Vagina (tissue), 2 donors: ENCODE data around the gene PXK. TPM values are rescaled to one million over a fixed set of nuclear protein-coding genes. Genes with fewer than 3 reads are reported as not detected.

Experiments
- DNase-seq, 2 donors: peaks; one replicate each; pipeline ENCODE4 v3.0.0-alpha.2; 2017; ENCODE audit errors: extremely low spot score in 2 of 2
- H3K27ac ChIP-seq: fragments of 200-600 bp; sonication (generic); one replicate; pipeline ENCODE4 v1.5.1; 2019
- H3K27me3 ChIP-seq: fragments of 200-600 bp; sonication (generic); one replicate; pipeline ENCODE4 v1.5.1; 2019
- H3K36me3 ChIP-seq, 2 donors: fragments of 200-600 bp; sonication (generic); one replicate each; pipeline ENCODE4 v1.5.1; 2017 to 2019
- H3K4me1 ChIP-seq: fragments of 200-600 bp; sonication (generic); one replicate; pipeline ENCODE4 v1.5.1; 2019
- H3K4me3 ChIP-seq, 2 donors: fragments of 200-600 bp; sonication (generic); 1 replicate in 1 of 2; 2 replicates in 1 of 2; pipeline ENCODE4 v1.5.1; 2016 to 2019
- H3K9me3 ChIP-seq: fragments of 200-600 bp; sonication (generic); one replicate; pipeline ENCODE4 v1.5.1; 2019
- POLR2A ChIP-seq, 2 donors: fragments of 450-650 bp; IDR thresholded peaks; one replicate each; pipeline ENCODE4 v1.6.1; 2017; ENCODE audit warnings: antibody characterized with exemption in 2 of 2, mild to moderate bottlenecking in 2 of 2, moderate library complexity in 2 of 2
- POLR2AphosphoS5 ChIP-seq, 2 donors: sonication (generic); formaldehyde crosslinking; IDR thresholded peaks; one replicate each; pipeline ENCODE4 v1.9.0; 2017; ENCODE audit warnings: antibody characterized with exemption in 2 of 2, mild to moderate bottlenecking in 2 of 2, low read depth in 1 of 2; ENCODE audit not compliant: insufficient read depth in 1 of 2
- intact Hi-C: fragments of 100-400 bp; cut with DNase I; formaldehyde crosslinking; loops from one replicate; pipeline ENCODE4 v1.15.1; 2023
- total RNA-seq: library from RNA; depleted of rRNA; stranded (reverse); fragments of >200 nt; gene quantifications from one replicate; pipeline ENCODE4 v1.2.3, GENCODE V29; 2016
- TF ChIP-seq, protein P1 (sequence below), 3 experiments: fragments of 450-650 bp in 2 of 3; fragments of 200-600 bp in 1 of 3; sonication (generic) in 1 of 3; IDR thresholded peaks; one replicate each; pipeline ENCODE4 v1.5.1; 2017 to 2019; ENCODE audit warnings: antibody characterized with exemption in 3 of 3, mild to moderate bottlenecking in 2 of 3, moderate library complexity in 2 of 3

PXK gene
- total RNA-seq, 1 donor from 2014 or later: 59.9 TPM

DNA sequence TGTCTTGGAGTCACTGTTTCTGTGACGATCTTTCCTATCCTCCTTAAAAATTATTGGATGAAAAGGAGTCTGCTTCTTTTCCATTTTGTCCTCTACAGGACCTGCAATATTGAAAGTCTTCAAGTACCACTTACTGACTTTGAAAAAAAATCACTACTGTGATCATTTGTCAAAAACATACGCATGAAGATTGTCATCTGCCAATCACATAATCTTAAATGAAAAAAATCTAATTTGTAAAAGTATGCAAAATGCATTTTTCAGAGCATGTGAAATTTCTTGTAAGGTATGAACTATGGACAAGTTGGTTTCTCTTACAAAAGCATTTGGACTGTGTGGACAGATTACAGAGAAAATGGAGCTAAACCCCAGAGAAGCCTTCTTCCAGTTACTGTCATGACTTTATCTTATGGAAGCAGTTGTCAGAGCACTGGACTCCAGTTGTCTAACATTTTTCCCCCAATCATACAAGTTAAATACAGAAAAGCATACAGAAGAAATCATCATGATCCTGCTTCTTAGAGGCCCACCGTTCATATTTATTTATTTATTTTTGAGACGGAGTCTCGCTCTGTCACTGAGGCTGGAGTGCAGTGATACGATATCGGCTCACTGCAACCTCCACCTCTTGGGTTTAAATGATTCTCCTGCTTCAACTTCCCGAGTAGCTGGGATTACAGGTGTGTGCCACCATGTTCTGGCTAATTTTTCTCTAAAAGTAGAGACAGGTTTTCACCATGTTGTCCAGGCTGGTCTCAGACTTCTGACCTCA, 3.4 kb upstream of the PXK start:
- H3K9me3 ChIP-seq: no peaks in the 10 kb centered on the region
- no peak overlapping the region for H3K4me3 ChIP-seq
- no peaks in the 10 kb centered on the region for H3K36me3 ChIP-seq
- H3K4me1 ChIP-seq: peaks cover 37% of the 10 kb centered on the region
- no peak for DNase-seq
- TF ChIP-seq POLR2AphosphoS5 (IDR thresholded peaks at IDR 0.05; ENCODE audit: insufficient read depth in 1 of 2, low read depth in 1 of 2) (no peak), POLR2A (IDR thresholded peaks at IDR 0.05) (no peak)
- TF ChIP-seq, protein P1, sequence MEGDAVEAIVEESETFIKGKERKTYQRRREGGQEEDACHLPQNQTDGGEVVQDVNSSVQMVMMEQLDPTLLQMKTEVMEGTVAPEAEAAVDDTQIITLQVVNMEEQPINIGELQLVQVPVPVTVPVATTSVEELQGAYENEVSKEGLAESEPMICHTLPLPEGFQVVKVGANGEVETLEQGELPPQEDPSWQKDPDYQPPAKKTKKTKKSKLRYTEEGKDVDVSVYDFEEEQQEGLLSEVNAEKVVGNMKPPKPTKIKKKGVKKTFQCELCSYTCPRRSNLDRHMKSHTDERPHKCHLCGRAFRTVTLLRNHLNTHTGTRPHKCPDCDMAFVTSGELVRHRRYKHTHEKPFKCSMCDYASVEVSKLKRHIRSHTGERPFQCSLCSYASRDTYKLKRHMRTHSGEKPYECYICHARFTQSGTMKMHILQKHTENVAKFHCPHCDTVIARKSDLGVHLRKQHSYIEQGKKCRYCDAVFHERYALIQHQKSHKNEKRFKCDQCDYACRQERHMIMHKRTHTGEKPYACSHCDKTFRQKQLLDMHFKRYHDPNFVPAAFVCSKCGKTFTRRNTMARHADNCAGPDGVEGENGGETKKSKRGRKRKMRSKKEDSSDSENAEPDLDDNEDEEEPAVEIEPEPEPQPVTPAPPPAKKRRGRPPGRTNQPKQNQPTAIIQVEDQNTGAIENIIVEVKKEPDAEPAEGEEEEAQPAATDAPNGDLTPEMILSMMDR (IDR thresholded peaks at IDR 0.05): no peak
- no peaks in the 10 kb centered on the region for H3K27me3 ChIP-seq
- intact Hi-C loops: loop anchor here (10.0 kb wide), 1 partner anchor 205 kb away; the partner anchor contains the start of gene ACOX2
- H3K27ac ChIP-seq: no peak overlapping the region

DNA sequence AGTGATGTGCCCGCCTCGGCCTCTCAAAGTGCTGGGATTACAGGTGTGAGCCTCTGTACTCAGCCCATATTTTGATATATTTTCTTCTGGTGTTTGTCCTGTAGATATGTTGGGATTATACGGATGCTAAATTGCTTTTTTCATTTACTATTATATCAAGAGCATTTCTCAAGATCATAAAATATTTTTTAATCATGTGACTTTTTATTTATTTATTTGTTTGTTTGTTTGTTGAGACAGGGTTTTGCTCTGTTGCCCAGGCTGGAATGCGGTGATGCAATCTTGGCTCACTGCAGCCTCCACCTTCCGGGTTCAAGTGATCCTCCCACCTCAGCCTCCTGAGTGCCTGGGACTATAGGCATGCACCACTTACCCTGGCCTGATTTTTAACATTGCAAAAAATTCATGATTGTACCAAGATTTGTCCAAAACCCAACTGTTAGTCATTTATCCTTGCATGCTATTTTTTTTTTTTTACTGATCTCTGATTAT, 2.7 kb upstream of the PXK start:
- no peak for DNase-seq
- Histone ChIP-seq H3K36me3 (no peaks in the 10 kb centered on the region), H3K4me1 (peaks cover 41% of the 10 kb centered on the region), H3K4me3 (no peak overlapping the region), H3K27ac (no peak overlapping the region), H3K9me3 (no peaks in the 10 kb centered on the region), H3K27me3 (no peaks in the 10 kb centered on the region)
- TF ChIP-seq POLR2AphosphoS5 (IDR thresholded peaks at IDR 0.05; ENCODE audit: insufficient read depth in 1 of 2, low read depth in 1 of 2): no peak
- TF ChIP-seq, protein P1 (IDR thresholded peaks at IDR 0.05): no peak
- TF ChIP-seq POLR2A (IDR thresholded peaks at IDR 0.05): no peak
- intact Hi-C loops: loop anchor here (10.0 kb wide), 2 partner anchors 155 to 205 kb away; partner anchors contain the start of gene ACOX2

DNA sequence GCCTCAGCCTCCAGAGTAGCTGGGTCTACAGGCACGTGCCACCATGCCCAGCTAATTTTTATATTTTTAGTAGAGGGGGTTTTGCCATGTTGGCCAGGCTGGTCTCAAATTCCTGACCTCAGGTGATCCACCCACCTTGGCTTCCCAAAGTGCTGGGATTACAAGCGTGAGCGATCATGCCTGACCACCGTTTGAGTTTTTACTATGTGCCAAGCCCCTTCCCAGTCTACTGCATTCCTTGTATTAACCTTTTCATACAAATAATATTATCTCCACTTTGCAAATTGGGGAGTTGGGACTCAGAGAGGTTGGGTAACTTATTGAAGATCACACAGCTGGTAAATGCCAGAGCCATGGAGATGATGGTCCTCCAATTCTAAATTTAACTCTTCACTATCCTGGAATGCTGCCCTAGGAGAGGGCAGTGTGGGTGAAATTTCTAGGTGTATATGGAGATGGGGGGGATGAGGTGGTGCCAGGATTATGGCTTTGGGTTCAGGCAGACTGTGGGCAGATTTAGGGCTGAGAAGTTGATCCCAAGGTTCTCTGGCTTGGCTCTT, 1.0 kb upstream of the PXK start:
- intact Hi-C loops: loop anchor here (10.0 kb wide), 1 partner anchor 153 kb away; no protein-coding TSS in a partner anchor
- H3K36me3 ChIP-seq: no peaks in the 10 kb centered on the region

DNA sequence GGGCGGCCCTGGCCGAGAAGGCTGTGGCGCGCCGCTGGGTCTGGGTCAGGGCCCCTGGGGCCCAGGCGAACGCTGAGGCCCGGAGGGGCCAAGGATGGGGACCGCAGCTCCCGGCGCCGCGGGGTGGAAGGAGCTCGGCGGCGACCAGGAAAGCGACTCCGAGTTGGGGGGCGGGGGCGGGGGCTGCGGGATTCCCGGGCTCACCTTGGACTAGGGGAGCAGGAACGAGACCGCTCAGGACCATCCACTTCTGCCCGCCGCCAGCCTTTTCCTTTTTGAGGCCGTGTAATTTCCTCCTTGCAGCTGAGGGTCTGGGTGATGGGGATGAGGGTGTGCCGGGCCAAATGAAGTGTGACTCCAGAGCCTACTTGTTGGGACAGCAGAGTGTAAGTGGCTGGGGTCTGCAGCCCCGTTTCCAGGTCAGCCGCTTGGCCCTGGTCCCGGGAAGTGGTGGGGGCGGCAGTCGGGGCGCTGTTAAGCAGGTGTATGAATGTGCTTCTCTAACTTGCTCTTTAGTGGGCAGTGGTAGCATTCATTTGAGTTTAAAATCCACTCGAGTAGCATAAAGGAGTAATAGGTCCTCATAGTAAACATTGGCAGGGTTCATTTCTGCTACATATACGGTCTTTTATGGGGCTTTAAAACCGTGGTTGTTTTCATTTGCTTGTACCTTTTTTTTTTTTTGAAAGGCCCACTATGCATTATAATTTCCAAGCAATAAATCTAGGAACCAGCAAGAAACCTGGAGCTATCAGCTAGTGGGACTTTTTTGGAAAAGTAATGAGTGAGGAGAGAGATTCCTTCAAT, 717 bp downstream of the PXK start:
- no peak for DNase-seq
- peak overlapping the region; percentile 84 for H3K27ac ChIP-seq
- no peaks in the 10 kb centered on the region for H3K27me3 ChIP-seq
- H3K4me3 ChIP-seq: peak overlapping the region; percentile 90 to 95
- no peak for TF ChIP-seq POLR2A (IDR thresholded peaks at IDR 0.05)
- TF ChIP-seq, protein P1 (IDR thresholded peaks at IDR 0.05): no peak
- TF ChIP-seq POLR2AphosphoS5 (IDR thresholded peaks at IDR 0.05; ENCODE audit: insufficient read depth in 1 of 2, low read depth in 1 of 2): peak in 1 of 2 donors; percentile 18
- peaks cover 65% of the 10 kb centered on the region for H3K4me1 ChIP-seq
- no peaks in the 10 kb centered on the region for H3K36me3 ChIP-seq
- no peaks in the 10 kb centered on the region for H3K9me3 ChIP-seq
- intact Hi-C loops: loop anchor here (10.0 kb wide), 1 partner anchor 151 kb away; no protein-coding TSS in a partner anchor

More for the DNA sequence above, 1.0 kb upstream of the PXK start:
- Histone ChIP-seq H3K9me3 (no peaks in the 10 kb centered on the region), H3K27me3 (no peaks in the 10 kb centered on the region), H3K27ac (peak overlapping the region; percentile 84), H3K4me3 (no peak overlapping the region), H3K4me1 (peaks cover 47% of the 10 kb centered on the region)
- DNase-seq: no peak
- TF ChIP-seq POLR2A (IDR thresholded peaks at IDR 0.05) (no peak), POLR2AphosphoS5 (IDR thresholded peaks at IDR 0.05; ENCODE audit: insufficient read depth in 1 of 2, low read depth in 1 of 2) (no peak)
- TF ChIP-seq, protein P1 (IDR thresholded peaks at IDR 0.05): no peak
